ENCODE measurements around the gene BCO1.

DNA sequence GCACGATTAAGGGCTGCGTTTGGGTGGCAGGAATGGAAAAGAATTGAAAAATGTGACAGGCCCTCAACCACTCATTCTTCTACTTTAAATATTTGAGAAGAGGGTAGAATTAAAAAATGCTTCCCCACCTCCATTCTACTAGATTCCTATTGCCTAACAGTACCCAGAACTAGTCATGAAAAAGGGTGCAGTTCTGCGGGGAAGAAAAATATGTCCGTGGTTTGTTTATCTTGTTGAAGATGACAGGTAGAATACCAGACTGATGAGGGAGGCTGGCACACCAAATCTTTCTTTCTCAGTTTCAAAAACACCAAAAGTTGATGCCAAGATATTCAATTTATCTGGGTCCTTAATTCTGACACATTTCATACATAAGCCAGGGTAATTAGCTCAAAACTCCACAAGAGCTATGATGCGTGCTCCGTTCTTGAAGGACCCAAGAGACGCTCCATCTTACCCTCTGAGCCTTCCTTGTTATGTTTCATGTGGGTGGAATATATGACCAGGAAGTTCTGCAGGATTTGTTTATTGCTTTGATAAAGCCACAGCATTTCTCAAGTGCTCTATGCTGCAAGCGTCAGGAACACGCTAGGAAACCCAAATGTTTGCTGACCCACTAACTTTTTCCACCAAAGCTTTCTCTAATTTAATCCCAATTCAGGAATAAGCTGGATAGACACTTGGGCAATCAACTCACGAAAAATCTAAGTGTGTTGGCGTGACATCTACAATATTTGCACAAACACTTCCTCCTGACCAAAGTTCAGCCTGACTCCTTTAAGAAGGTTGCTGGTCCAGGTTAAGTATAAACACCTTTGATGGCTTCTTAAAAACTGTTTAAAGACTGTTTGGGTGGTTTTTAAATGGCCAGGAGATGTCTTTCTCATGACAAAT, 55.7 kb downstream of the BCO1 start:
- TF ChIP-seq, protein P1, sequence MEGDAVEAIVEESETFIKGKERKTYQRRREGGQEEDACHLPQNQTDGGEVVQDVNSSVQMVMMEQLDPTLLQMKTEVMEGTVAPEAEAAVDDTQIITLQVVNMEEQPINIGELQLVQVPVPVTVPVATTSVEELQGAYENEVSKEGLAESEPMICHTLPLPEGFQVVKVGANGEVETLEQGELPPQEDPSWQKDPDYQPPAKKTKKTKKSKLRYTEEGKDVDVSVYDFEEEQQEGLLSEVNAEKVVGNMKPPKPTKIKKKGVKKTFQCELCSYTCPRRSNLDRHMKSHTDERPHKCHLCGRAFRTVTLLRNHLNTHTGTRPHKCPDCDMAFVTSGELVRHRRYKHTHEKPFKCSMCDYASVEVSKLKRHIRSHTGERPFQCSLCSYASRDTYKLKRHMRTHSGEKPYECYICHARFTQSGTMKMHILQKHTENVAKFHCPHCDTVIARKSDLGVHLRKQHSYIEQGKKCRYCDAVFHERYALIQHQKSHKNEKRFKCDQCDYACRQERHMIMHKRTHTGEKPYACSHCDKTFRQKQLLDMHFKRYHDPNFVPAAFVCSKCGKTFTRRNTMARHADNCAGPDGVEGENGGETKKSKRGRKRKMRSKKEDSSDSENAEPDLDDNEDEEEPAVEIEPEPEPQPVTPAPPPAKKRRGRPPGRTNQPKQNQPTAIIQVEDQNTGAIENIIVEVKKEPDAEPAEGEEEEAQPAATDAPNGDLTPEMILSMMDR (IDR thresholded peaks at IDR 0.05) = no peak
- no peak for TF ChIP-seq EP300 (IDR thresholded peaks at IDR 0.05)
- TF ChIP-seq POLR2AphosphoS5 (IDR thresholded peaks at IDR 0.05) = no peak

All from sigmoid colon (tissue), 4 donors.